Measurements from ENCODE around the gene TNRC6C.

DNA sequence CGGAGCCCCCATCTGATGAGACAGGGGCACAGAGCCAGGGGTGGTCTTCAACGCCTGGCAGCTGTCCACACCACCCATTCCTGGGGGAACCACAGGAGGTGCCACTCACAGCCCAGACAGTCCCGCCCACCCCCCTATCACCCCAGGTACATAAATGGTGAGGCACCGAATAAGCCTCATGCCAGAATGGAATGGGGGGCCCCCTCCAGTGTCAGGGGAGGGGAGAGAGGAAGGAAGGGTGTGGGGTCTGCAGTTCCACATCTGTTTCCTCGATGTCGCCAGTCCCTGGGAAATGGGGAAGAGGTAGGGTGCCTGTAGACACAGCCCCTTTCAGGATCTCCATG, 168.4 kb downstream of the TNRC6C start:
- TF ChIP-seq, protein P1, sequence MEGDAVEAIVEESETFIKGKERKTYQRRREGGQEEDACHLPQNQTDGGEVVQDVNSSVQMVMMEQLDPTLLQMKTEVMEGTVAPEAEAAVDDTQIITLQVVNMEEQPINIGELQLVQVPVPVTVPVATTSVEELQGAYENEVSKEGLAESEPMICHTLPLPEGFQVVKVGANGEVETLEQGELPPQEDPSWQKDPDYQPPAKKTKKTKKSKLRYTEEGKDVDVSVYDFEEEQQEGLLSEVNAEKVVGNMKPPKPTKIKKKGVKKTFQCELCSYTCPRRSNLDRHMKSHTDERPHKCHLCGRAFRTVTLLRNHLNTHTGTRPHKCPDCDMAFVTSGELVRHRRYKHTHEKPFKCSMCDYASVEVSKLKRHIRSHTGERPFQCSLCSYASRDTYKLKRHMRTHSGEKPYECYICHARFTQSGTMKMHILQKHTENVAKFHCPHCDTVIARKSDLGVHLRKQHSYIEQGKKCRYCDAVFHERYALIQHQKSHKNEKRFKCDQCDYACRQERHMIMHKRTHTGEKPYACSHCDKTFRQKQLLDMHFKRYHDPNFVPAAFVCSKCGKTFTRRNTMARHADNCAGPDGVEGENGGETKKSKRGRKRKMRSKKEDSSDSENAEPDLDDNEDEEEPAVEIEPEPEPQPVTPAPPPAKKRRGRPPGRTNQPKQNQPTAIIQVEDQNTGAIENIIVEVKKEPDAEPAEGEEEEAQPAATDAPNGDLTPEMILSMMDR (IDR thresholded peaks at IDR 0.05; ENCODE audit: low read depth, low read length, missing input control), result no peak
- no peak for TF ChIP-seq TAF1 (conservative IDR thresholded peaks at IDR 0.05)
- no peak for TF ChIP-seq SP1 (IDR thresholded peaks at IDR 0.05)
- TF ChIP-seq GABPA (IDR thresholded peaks at IDR 0.05 in 1 of 2, conservative IDR thresholded peaks at IDR 0.05 in 1 of 2), result no peak
- TF ChIP-seq JUND (IDR thresholded peaks at IDR 0.05), result no peak
- no peak for TF ChIP-seq RAD21 (IDR thresholded peaks at IDR 0.05)
